IPS-18a (cell line): Measurements from ENCODE around the gene TNPO1.
"Not testable (repeated sequence)": the region's sequence is repeated elsewhere in the genome, so short reads cannot be mapped to it uniquely, and the experiment has no call there.

Source experiments
- H3K27ac ChIP-seq: one replicate; pipeline ENCODE4 v1.5.1; 2013; ENCODE audit warnings: low read length
- H3K27me3 ChIP-seq: one replicate; pipeline ENCODE4 v1.6.1; 2013; ENCODE audit warnings: mild to moderate bottlenecking, low read length; ENCODE audit not compliant: control insufficient read depth, insufficient read depth
- H3K36me3 ChIP-seq: one replicate; pipeline ENCODE4 v1.6.1; 2013; ENCODE audit warnings: low read depth, low read length; ENCODE audit not compliant: control insufficient read depth
- H3K4me1 ChIP-seq: one replicate; pipeline ENCODE4 v1.6.1; 2013; ENCODE audit warnings: low read depth, low read length; ENCODE audit not compliant: control insufficient read depth
- H3K4me3 ChIP-seq: one replicate; pipeline ENCODE4 v1.5.1; 2013; ENCODE audit warnings: low read length
- H3K9ac ChIP-seq: one replicate; pipeline ENCODE4 v1.6.1; 2013; ENCODE audit warnings: mild to moderate bottlenecking, low read length, moderate library complexity
- H3K9me3 ChIP-seq: one replicate; pipeline ENCODE4 v1.6.1; 2013; ENCODE audit warnings: low read depth, low read length; ENCODE audit not compliant: control insufficient read depth

The TNPO1 gene

GRCh38 chr5:72792662-72793061, 23.8 kb upstream of the TNPO1 start:
- not testable (repeated sequence) for H3K4me3 ChIP-seq, H3K27ac ChIP-seq, H3K9ac ChIP-seq, H3K27me3 ChIP-seq, H3K36me3 ChIP-seq, H3K4me1 ChIP-seq, H3K9me3 ChIP-seq

DNA sequence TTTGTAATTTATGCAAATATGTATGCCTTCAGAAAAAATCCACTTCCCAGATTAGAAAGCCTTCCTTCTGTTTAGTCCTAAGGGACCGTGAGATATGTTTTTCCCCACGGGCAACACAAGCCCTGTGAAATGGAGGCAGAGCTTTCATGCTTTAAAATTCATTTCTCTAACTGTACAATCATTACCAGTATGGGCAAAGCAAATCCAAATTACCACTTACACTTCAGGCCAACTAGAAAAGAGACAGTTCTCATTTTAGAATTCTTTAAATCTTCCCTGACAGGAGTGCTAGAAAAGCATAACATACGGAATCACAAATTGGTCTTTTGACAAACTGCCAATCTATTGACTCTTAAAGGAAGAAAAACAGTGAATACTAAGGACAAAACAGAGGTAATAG, 20.5 kb upstream of the TNPO1 start:
- H3K27me3 ChIP-seq = no peaks in the 10 kb centered on the region
- no peak overlapping the region for H3K4me3 ChIP-seq
- no peaks in the 10 kb centered on the region for H3K36me3 ChIP-seq
- no peaks in the 10 kb centered on the region for H3K9me3 ChIP-seq
- peaks cover 6% of the 10 kb centered on the region for H3K4me1 ChIP-seq
- no peak overlapping the region for H3K27ac ChIP-seq
- H3K9ac ChIP-seq = no peak overlapping the region

- Histone ChIP-seq H3K4me1 (no peaks in the 10 kb centered on the region), H3K9ac (no peak overlapping the region), H3K27ac (no peak overlapping the region), H3K36me3 (no peaks in the 10 kb centered on the region), H3K4me3 (no peak overlapping the region), H3K27me3 (no peaks in the 10 kb centered on the region), H3K9me3 (no peaks in the 10 kb centered on the region)
Measured at GRCh38 chr5:72799721-72800120, 16.7 kb upstream of the TNPO1 start.

GRCh38 chr5:72808637-72809036, 7.8 kb upstream of the TNPO1 start:
- H3K27me3 ChIP-seq, H3K9me3 ChIP-seq, H3K36me3 ChIP-seq, H3K9ac ChIP-seq, H3K4me3 ChIP-seq, H3K27ac ChIP-seq, H3K4me1 ChIP-seq: not testable (repeated sequence)

GRCh38 chr5:72811849-72812248, 4.6 kb upstream of the TNPO1 start:
- Histone ChIP-seq H3K27me3 (no peaks in the 10 kb centered on the region), H3K27ac (no peak overlapping the region), H3K9me3 (no peaks in the 10 kb centered on the region), H3K4me1 (peaks cover 7% of the 10 kb centered on the region), H3K9ac (no peak overlapping the region), H3K36me3 (no peaks in the 10 kb centered on the region), H3K4me3 (no peak overlapping the region)

DNA sequence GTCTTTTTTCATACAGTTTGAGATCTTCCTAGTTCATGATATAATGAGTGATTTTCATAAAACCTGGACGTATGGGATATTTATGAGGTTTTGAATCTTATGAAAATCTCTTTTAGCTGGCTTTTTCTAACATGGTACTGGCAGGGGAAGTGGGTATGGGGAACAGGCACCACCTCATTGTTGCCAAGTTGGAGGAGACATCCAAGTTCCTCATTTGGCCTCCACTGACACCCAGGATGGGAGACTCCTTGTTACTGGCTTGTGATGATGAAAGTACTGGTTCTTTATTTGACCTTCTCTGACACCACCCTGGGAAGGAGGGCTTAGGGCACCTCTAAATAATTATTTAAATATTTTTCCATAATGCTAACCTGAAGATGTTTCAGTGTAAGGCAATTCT, 4.0 kb upstream of the TNPO1 start:
- no peak overlapping the region for H3K9ac ChIP-seq
- H3K36me3 ChIP-seq = no peaks in the 10 kb centered on the region
- H3K4me3 ChIP-seq = no peak overlapping the region
- no peaks in the 10 kb centered on the region for H3K9me3 ChIP-seq
- H3K27ac ChIP-seq = no peak overlapping the region
- H3K27me3 ChIP-seq = no peaks in the 10 kb centered on the region
- peaks cover 7% of the 10 kb centered on the region for H3K4me1 ChIP-seq

DNA sequence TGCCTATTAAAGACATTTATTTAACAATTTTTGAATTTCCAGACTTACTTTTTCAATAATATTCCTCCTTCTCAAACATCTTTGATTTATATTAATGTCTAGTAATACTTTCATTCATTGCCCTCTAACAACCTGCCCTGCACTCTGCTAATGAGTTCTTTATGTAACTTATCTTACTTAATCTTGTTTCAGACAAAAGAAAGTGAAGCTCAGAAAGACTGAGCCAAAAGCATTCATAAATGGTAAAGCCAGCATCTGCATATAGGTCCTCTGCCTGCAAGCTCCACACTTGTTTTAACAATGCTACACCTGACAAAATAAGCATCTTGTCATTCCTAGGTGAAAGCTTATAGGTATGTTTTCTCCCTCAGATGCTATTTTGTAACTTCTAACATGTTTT, 2.4 kb upstream of the TNPO1 start:
- Histone ChIP-seq H3K27me3 (no peaks in the 10 kb centered on the region), H3K27ac (no peak overlapping the region)

GRCh38 chr5:72814864-72815263, 1.6 kb upstream of the TNPO1 start:
- no peaks in the 10 kb centered on the region for H3K27me3 ChIP-seq

More for the DNA sequence above, 2.4 kb upstream of the TNPO1 start:
- Histone ChIP-seq H3K4me3 (no peak overlapping the region), H3K36me3 (no peaks in the 10 kb centered on the region), H3K4me1 (peaks cover 23% of the 10 kb centered on the region), H3K9ac (no peak overlapping the region), H3K9me3 (no peaks in the 10 kb centered on the region)

DNA sequence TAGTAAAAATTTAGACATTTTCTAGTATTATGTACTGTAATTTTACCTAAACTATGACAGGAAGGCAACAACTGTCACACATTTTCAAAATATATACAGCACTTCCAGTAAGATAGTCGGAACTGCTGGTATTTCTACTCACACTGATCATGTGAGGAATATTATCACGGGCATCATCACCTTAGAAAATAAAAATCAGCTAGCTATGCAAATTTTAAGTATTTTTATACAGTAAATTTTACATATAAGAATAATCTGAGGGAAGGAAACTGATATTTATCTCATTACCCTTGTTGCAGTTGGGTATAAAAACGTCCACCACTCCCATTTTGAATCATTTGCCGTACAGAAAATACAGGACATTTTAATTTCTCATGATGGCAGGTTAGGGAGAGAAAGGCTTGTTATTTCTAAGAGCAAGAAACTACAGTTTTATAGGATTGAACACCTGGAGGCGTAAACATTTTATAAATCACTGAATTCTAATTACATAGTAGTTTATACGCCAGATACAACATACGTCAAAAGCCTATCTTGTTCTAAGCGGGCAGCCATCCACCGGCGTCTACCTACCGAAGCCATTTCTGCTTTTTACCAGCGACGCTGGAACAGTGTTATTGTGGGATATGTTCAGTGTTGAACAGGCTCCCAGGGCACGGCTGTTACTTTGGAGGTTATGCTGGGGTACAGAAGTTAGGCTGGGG, 729 bp upstream of the TNPO1 start:
- Histone ChIP-seq H3K9ac (peak overlapping the region; percentile 92), H3K36me3 (no peaks in the 10 kb centered on the region), H3K27me3 (no peaks in the 10 kb centered on the region), H3K9me3 (no peaks in the 10 kb centered on the region), H3K4me1 (peaks cover 28% of the 10 kb centered on the region), H3K27ac (peak overlapping the region; percentile 5), H3K4me3 (peak overlapping the region; percentile 89)

More at GRCh38 chr5:72814864-72815263, 1.6 kb upstream of the TNPO1 start:
- H3K4me3 ChIP-seq = no peak overlapping the region
- no peak overlapping the region for H3K27ac ChIP-seq
- H3K36me3 ChIP-seq = no peaks in the 10 kb centered on the region
- no peak overlapping the region for H3K9ac ChIP-seq
- H3K4me1 ChIP-seq = peaks cover 28% of the 10 kb centered on the region
- H3K9me3 ChIP-seq = no peaks in the 10 kb centered on the region

DNA sequence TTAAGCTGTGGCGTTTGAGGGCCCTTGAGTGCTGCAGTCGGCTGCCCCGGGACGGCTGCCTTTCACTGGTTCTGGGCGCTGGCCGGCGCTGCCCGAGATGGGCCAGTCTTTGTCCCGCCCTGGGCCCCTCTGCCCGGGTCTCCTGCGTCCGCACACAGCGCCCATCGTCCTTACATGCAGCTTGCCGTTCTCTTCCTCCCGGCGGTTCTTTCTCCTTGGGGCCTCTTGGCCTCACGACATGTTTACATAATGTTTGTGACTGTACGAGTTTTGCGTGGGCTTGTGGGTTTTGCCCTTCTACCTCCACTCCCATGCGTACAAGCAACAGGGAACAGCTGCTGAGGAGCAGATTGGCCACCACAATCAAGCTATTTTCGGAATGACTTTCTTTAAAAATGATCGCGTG, 618 bp downstream of the TNPO1 start:
- Histone ChIP-seq H3K27ac (peak overlapping the region; percentile 52), H3K27me3 (no peaks in the 10 kb centered on the region), H3K36me3 (no peaks in the 10 kb centered on the region), H3K4me1 (peaks cover 35% of the 10 kb centered on the region), H3K4me3 (peak overlapping the region; percentile 89), H3K9ac (peak overlapping the region; percentile 92), H3K9me3 (no peaks in the 10 kb centered on the region)

DNA sequence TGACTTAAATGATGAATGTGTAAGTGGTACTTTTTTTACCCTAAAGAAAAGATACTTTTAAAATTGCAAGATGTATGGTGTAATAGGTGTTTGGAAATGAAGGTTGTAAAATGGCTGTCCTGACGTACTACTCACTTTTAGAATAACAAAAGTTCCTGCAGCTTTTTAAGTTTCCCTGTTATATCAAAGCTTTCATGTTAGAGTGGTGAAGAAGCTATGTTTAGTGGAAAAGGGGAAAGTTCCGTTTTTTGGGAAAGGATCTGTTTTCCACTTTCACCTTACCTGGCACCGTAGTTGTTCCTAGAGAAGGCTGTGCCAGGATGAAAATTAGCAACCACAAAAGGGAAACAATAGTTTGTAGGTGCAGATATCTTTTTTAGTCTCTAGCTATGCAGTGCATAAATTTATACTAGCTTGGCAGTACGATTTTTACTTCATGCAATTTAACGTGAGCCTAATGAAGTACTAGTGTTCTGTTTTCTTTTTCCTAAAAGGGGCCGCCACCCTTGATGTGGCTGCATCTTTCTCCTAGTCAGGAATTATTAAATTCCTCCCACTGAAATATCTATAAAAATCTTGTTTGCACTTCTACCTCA, 1.3 kb downstream of the TNPO1 start:
- H3K9ac ChIP-seq = peak overlapping the region; percentile 92
- peak overlapping the region; percentile 89 for H3K4me3 ChIP-seq
- peaks cover 35% of the 10 kb centered on the region for H3K4me1 ChIP-seq
- no peak overlapping the region for H3K27ac ChIP-seq
- no peaks in the 10 kb centered on the region for H3K9me3 ChIP-seq
- H3K36me3 ChIP-seq = no peaks in the 10 kb centered on the region
- no peaks in the 10 kb centered on the region for H3K27me3 ChIP-seq
